Cardiac septum (tissue), 1 donor: ENCODE measurements around the gene LRSAM1. TPM values are rescaled to one million over a fixed set of nuclear protein-coding genes. Genes with fewer than 3 reads are reported as not detected.
"Not testable (repeated sequence)": the region's sequence is repeated elsewhere in the genome, so short reads cannot be mapped to it uniquely, and the experiment has no call there.

Experiments
- DNase-seq: peaks from one replicate; pipeline ENCODE4 v3.0.0-alpha.2; 2020; ENCODE audit warnings: low spot score
- intact Hi-C: fragments of 100-400 bp; cut with DNase I; formaldehyde crosslinking; loops from one replicate; pipeline ENCODE4 v1.14.0; 2022
- total RNA-seq: library from RNA; stranded (reverse); fragmentation: NEBNext Ultra II Directional; extraction: Animal tissue kit (Norgen Biotek cat#: 25700); gene quantifications from one replicate; pipeline ENCODE4 v1.2.1, GENCODE V29; 2021
- donor health status: DM: no; HTN: no; CAD: no.

Gene LRSAM1
- total RNA-seq, 1 donor from 2014 or later, result 24.4 TPM

DNA sequence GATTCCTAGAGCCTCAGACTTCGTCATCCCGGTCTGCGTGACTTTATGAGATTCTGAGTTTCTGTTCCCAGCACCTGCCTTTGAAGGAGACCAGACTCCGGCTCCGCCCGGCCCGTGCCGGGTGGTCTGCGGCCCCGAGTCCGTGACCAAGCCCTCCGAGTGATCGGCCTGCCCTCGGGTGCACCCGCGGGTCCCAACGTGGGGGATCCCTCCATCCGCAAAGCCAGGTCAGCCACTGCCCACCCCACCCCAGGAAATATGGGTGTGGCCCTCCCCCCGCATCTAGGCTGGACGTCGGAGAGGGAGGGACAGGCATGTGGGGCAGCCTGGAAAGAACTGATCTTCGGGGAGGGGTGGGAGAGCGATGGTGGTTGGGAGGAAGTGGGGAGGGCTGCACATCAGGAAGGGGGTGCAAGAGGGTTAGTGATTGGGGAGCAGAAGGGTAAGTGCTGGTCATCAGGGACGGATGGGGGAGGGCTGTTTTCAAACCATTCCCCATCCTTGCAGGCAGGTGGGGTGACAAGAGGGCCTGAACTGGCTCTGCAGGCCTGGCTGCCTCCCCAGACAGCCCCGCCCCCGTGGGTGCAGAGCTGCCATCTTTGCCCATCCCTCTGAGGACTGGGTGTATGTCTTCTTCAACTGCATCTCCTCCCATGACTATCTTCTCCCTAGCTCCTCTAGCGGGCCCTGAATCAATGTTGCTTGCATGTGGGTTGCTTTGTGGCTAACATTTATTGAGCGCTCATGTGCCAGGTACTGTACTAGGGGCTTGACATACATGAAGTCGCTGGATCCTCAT lies 747 bp downstream of the LRSAM1 start:
- intact Hi-C loops, result loop anchor here (1.0 to 10.0 kb wide), 3 partner anchors 28 to 507 kb away; partner anchors contain the start of gene ZNF79
- DNase-seq, result peak; percentile 78

DNA sequence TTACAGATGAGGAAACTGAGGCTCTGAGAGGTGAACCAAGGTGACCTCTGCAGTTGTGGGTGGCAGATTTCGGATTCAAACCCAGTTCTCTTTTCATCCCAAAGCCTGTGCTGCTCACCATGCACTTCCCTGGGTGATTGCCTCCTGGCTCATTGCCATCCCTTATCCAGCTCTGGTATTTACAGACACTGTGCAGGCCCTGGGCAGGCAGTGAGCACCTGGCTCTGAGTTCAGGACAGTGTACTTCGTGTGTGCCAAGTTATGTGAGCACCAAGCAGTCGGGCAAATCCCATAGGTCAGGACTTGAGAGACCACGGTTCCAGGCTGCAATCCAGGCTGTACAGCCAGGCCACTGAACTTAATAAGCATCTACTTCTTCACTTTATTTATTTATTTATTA lies 1.4 kb downstream of the LRSAM1 start:
- intact Hi-C loops, result loop anchor here (5.0 to 10.0 kb wide), 2 partner anchors 115 to 508 kb away; a partner anchor contains a TSS
- DNase-seq, result peak; percentile 81

DNA sequence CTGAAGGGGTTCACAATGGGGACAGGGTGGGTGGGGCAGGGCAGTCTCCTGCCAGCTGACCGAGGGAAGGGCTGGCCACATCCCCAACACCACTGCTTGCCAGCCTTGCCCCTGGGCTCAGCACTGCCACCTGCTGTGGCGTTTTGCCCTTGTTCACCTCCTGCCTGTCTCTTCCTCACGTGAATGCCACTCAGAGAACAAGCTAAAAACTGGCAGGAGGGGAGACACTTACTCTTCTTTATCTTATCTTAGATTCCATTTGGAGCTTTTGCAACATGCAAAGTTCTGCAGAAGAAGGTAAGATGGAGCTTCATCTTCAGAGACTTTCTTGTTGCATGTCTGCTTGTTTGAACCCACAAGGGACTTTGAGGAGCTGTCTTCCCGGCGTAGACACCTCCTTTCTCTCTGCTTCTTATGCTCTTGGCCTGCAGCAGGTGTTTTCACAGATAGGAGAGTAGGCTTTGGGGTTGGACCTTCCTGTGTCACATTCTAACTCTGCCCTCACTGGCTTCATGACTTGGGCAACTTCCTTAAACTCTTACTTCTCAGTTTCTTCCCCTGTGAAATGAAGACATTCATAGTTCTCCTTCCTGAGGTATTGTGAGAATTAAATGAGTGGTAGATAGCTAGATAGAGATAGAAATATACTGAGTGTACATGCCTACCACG lies 4.1 kb downstream of the LRSAM1 start:
- intact Hi-C loops, result loop anchor here (10.0 kb wide), 1 partner anchor 511 kb away; no protein-coding TSS in a partner anchor
- no peak for DNase-seq

DNA sequence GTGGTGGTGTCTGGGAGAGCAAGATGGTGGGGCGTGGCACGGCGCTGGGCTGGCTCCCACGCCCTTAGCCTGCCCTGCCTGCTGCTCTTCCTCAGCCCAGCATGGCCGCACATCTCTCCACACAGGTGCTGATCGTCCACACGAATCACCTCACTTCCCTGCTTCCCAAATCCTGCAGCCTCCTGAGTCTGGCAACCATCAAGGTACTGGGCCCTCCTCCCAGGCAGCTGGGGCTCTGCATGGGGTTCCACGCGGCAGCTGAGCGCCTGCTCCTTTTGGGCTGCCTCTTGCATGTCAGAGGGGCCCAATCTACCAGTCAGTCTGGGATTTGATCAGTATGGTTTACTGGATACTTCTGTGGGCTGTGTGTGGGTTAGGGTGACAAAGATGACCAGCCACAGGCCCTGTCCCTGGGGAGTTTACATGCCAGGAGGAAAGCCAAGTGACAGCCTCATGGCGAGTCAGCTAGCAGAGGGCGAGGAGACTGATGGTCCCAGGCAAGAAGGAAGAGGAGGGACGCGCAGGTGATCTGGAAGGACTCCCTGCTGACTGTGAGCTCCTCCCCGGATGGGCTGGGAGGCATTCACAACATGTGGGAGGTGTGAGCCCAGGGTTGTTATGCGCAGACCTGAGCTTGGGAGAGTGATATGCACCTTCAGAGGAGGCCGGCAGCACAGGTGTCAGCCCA lies 6.0 kb downstream of the LRSAM1 start:
- no peak for DNase-seq
- intact Hi-C loops, result loop anchor here (10.0 kb wide), 1 partner anchor 513 kb away; no protein-coding TSS in a partner anchor

DNA sequence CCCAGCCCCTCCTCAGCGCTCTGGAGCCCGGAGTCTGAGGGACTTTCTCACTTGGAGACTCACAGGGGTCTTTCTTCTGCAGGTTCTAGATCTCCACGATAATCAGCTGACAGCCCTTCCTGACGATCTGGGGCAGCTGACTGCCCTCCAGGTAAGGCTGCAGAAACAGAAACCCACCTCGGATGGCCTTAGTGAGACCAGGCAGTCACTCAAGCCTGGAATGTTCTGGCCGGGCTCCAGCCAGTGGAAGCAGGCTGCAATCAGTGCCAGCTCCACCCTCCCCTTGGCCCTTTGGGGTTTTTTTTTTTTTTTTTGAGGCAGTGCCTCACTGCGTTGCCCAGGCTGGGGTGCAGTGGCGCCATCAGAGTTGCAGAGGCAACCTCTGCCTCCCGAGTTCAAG lies 7.6 kb downstream of the LRSAM1 start:
- intact Hi-C loops, result loop anchor here (10.0 kb wide), 1 partner anchor 514 kb away; no protein-coding TSS in a partner anchor
- no peak for DNase-seq

DNA sequence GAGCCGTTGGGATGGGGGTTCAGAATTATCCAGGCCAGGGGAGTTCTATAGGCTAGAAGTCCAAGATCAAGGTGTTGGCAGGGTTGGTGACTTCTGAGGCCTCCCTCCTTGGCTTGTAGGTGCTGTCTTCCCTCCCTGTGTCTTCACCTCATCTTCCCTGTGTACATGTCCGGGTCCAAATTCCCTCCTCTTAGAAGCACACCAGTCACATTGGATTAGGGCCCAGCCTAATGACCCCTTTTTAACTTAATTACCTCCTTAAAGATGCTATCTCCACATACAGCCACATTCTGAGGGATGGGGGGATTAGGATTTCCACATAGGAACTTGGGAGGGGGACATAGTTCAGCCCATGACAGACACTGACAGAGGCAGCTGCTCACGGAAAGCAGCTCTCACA lies 12.1 kb downstream of the LRSAM1 start:
- intact Hi-C loops, result no loop called here
- DNase-seq, result no peak

DNA sequence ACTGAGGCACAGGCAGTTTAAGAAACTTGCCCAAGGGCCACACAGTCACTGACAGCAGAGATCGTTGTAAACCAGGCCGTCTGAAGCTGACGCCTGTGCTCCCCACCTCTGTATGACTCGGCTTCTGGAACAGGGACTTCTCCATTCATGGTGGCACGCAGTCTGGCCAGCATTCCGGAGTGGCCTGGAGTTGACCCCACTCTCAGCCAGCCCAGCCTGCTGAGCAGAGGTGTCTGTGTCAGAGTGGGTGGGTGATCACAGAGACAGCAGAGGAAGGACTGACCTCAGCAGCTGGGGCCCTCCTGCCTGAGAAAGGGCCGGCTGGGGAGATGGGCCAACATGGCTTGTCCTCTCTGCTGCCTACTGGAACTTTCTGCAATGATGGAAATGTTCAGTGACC lies 12.6 kb downstream of the LRSAM1 start:
- DNase-seq, result peak; percentile 81
- intact Hi-C loops, result no loop called here

DNA sequence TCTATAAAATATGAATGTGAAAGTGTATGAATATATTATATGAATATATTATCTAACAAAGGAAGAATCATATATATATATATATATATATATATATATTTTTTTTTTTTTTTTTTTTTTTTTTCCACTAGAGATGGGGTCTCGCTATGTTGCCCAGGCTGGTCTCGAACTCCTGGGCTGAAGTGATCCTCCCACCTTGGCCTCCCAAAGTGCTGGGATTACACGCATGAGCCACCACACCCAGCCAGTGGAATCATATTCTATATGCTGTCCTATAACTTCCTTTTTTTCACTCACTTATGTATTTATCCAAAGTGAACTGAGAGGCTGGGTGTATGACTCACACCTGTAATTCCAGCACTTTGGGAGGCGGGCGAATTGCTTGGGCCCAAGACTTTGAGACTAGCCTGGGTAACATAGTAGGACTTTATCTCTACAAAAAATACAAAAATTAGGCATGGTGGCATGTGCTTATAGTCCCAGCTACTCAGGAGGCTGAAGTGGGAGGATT lies 15.2 kb downstream of the LRSAM1 start:
- DNase-seq, intact Hi-C loops: not testable (repeated sequence)

DNA sequence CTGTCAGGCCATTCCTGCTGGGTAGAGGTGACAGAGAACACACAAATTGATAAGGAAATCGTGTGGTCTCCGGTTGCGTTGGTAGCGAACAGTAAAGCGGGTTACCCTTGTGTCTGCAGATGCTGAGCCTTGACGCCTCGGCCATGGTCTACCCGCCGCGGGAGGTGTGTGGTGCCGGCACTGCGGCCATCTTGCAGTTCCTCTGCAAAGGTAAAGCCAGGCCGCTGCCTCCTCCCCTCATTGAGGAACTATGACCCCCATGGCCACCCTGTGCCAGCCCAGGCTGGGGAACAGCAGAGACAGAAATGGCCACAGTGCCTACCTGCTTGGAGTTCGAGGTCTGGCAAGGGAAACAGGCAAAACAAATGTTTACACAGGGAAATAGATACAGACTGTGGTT lies 16.3 kb downstream of the LRSAM1 start:
- intact Hi-C loops, result no loop called here
- DNase-seq, result no peak

DNA sequence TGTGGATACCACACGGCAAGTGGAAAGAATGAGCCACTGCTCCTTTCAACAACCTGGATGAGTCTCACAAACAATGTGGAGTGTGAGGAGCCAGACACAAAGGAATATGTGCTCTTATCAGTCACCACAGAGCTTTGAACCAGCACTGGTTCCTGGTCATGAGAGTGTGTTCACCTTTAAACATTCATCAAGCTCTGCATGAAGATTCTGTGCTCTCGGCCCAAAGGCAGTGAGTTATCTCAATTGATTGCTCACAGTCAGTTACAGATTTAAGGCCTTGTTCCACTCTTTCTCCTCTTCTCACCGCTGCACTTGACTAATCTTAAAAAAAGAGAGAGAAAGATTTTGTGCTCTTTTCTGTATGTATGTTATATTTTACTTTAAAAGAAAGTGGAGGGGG lies 19.4 kb downstream of the LRSAM1 start:
- intact Hi-C loops, result no loop called here

DNA sequence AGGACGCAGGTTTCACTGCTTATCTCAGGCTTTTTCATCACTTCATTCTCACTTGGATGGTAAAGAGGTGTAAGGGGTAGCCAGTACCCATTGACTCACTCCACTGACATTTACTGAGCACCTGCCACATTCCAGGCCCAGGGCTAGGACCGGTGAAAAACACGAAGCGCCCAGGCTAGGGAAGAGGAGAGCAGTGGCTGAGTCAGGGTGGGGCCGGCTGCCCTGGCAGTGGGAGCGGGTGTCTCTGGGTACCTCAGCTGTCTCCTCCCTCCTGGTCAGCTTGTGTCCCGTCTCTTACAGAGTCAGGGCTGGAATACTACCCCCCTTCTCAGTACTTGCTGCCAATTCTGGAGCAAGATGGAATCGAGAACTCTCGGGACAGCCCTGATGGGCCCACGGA lies 22.2 kb downstream of the LRSAM1 start:
- intact Hi-C loops, result no loop called here
- DNase-seq, result no peak

More for the DNA sequence above, 19.4 kb downstream of the LRSAM1 start:
- DNase-seq, result no peak

DNA sequence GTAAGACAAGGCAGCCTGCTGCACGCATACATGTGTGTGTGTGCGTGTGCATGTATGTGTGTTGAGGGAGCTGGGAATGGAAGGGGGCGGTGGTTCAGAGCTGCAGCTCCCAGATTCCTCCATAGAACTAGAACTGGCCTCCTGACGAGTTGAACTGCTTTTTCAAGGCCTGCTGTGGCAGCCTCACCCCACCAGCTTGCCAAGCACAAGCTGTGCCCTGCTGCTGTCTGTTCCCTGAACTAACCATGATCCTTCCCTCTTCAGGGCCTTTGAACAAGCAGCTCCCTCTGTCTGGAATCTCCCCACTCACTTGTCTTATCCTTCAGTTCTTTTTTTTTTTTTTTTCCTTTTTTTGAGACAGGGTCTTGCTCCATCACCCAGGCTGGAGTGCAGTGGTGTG lies 22.6 kb downstream of the LRSAM1 start:
- intact Hi-C loops, result no loop called here
- DNase-seq, result no peak

DNA sequence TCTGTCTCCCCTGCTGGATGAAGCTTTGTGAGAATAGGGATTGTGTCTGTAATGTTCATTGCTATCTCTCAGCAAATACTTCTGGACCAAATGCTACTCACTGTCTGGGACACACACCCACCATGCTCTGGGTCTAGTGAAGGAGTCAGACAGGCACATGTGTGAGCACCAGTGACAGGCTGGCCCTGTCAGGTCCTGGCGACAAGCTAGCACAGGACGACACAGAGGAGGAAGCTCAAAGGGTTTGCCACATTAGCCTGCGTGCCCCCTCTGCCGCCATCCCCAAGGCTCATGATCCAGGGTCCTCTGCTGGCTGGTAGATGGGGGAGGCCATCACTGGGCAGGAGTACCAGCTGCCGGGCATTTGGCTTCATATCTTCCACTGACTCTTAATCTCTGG lies 23.3 kb downstream of the LRSAM1 start:
- DNase-seq, result no peak
- intact Hi-C loops, result no loop called here

DNA sequence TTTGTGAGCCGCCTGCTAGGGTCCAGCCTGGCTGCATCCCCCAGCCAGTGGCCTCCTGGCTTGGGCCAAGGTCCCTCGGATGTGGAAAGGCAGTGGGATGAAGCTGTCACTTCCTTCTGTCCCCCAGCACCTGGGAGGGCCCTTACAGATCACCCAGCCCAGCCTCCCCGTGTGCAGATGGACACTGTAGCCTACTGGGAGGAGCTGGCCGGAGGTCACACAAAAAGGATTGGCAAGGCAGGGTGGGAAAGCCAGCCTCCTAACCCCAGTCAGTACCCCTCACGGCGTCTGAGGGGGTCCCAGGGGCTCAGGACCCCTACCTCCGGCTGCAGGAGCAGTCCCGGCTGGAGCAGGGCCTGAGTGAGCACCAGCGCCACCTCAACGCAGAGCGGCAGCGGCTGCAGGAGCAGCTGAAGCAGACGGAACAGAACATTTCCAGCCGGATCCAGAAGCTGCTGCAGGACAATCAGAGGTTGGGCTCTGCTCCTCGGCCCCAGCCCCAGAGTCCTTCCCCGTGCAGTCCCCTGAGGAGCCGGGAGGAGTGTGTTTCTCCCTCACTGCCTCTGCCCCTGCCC lies 28.3 kb downstream of the LRSAM1 start:
- DNase-seq, result no peak
- intact Hi-C loops, result no loop called here

DNA sequence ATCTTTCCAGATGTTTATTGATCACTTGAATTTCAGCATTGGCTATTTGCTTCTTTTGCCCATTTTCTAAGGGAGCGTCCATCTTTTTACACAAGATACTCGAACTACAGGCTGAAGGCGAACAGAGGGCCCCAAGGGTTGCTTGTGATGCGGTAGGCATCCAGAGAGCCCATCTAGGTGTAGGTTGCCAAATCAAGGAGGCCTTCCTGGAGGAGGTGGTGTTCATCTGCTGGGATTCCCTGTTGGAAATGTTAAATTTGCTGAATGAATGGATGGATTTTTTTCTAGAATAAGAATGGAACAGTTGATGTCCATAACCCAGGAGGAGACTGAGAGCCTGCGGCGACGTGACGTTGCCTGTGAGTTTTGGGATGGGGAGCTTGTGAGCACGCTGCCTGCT lies 31.4 kb downstream of the LRSAM1 start:
- intact Hi-C loops, result no loop called here
- no peak for DNase-seq

DNA sequence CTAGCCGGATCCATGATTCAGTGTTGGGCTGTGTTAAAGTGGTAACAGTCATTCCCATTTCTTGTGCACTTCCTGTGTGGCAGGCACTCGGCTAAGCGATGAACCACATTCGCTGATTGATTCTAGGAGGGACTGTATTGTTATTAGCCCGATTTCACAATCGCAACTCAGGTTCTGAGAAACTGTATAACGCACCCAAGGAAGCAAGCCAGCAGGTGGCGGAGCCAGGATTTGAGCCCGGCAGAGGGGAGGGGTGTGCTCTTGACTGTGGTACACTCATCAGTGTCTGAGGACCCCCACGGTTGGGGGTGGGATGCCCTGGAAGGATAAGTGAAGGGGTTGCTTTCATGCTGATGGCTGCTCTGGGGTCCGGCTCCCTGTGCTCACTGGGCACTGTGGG lies 34.7 kb downstream of the LRSAM1 start:
- no peak for DNase-seq
- intact Hi-C loops, result no loop called here

DNA sequence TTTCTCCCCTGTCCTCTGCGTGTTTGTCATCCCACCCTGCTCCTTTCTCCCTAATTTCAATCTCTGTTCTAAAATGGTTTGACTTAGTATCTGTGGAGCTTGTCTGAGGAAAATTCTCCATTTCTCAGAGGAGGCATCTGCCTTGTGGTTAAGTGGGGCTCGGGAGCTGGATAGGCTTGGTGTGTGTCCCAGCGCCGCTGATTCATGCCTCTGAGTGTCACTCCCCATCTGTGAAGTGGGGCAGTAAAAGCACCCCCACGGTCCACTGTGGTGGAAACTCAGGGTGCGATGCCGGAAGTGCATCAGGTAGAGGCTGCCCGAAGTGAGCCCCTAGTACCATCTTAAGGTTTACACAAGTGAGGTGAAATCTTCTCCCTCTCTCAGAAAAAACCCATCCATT lies 37.6 kb downstream of the LRSAM1 start:
- intact Hi-C loops, result no loop called here
- no peak for DNase-seq

DNA sequence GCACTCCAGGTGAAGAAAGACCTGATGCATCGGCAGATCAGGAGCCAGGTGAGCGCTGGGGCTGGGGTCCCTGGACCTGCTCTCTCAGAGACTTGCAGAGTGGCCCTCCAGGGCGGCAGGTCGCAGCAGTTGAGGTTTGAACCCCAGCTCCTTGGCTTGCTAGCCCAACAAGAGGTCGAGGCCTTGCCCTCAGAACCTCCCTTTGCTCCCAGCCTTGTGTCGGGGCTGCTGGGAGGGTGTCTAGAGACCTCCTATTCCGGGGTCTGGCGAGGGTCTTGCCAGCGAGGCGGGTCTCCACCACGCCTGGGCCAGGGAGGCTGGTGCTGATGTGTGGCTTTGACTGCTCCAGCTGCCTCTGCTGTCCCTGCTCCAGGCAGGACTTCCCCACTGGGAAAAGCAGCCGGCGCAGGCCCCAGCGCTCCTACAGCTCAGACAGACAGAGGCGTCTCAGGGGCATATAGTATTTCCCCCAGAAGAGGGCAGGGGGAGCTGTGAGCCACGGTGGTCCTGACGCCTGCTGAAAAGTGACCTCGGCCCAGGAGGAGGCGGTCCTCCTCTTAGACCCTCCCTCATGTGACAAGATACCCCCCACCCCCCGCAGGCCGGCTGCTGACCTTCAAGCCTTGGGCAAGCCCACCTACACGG lies 38.3 kb downstream of the LRSAM1 start:
- DNase-seq, result no peak
- intact Hi-C loops, result no loop called here

DNA sequence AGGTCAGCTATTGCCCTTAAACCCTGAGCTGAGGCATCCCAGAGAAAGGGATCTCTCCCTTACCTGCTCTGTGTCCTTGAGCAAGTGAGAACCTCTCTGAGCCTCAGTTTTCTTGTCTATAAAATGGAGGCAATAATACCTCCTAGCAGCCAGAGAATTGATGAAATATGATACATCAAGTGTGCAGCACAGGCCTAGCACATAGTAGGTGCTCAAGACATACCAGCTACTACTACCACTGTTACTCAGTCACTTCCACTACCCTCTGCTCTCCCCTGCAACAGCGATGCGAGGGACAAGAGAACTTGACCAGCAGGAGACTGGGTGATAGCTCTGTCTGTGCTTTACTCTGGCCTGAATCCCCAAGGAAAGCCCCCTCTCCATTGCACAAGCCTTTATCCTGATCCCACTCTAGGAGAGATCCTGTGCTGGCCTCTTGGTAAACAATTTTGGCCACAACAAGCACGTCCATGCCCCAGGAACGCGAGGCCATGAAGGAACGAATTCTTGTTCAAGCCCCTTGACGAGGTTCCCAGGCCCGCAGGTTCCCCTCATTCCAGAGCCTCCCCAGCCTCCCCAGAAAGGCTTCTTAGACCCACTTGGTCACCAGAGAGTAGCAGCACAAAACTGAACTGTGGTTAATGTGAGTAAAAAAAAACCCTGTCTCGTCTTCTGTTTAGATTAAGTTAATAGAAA lies 39.4 kb downstream of the LRSAM1 start:
- intact Hi-C loops, result no loop called here

More for the DNA sequence above, 39.4 kb downstream of the LRSAM1 start:
- DNase-seq, result no peak
